CD4-positive, alpha-beta T cell treated with Interleukin-1 beta for 1 hour (primary cell): ENCODE data around the gene SLCO2A1.
A peak's percentile ranks its signal among the peaks of the same experiment; 100 is the strongest.

Source experiments
- DNase-seq, 2 donors: peaks; one replicate each; pipeline ENCODE4 v3.0.0-alpha.2; 2020 to 2022

The SLCO2A1 gene

GRCh38 chr3:133928903-133929607 is 100.7 kb downstream of the SLCO2A1 start:
- DNase-seq = no peak

- no peak for DNase-seq
Measured at GRCh38 chr3:133928136-133928893, 101.4 kb downstream of the SLCO2A1 start.

GRCh38 chr3:133927540-133928066 is 102.1 kb downstream of the SLCO2A1 start:
- peak; percentile 72 to 74 for DNase-seq

- DNase-seq = no peak
Measured at GRCh38 chr3:133926736-133927539, 102.8 kb downstream of the SLCO2A1 start.

- no peak for DNase-seq
Measured at GRCh38 chr3:133925960-133926735, 103.6 kb downstream of the SLCO2A1 start.

GRCh38 chr3:133924041-133924440 is 105.7 kb downstream of the SLCO2A1 start:
- no peak for DNase-seq

GRCh38 chr3:133921592-133921991 is 108.1 kb downstream of the SLCO2A1 start:
- DNase-seq = no peak

GRCh38 chr3:133917144-133917543 is 112.6 kb downstream of the SLCO2A1 start:
- DNase-seq = no peak

- no peak for DNase-seq
Measured at GRCh38 chr3:133915685-133916658, 113.8 kb downstream of the SLCO2A1 start.

GRCh38 chr3:133914839-133915600 is 114.7 kb downstream of the SLCO2A1 start:
- no peak for DNase-seq

GRCh38 chr3:133910422-133910821 is 119.3 kb downstream of the SLCO2A1 start:
- DNase-seq = no peak

GRCh38 chr3:133905376-133905775 is 124.3 kb downstream of the SLCO2A1 start:
- DNase-seq = no peak

- DNase-seq = no peak
Measured at GRCh38 chr3:133901847-133902246, 127.9 kb downstream of the SLCO2A1 start.

GRCh38 chr3:133901083-133901482 is 128.6 kb downstream of the SLCO2A1 start:
- DNase-seq = no peak

- no peak for DNase-seq
Measured at GRCh38 chr3:133899311-133899710, 130.4 kb downstream of the SLCO2A1 start.

- DNase-seq = no peak
Measured at GRCh38 chr3:133897547-133897946, 132.2 kb downstream of the SLCO2A1 start.

GRCh38 chr3:133896002-133896761 is 133.5 kb downstream of the SLCO2A1 start:
- DNase-seq = no peak

GRCh38 chr3:133895208-133896001 is 134.3 kb downstream of the SLCO2A1 start, which contains the start of gene RAB6B:
Gene RAB6B, minus strand, starts transcription at chr3:133895882. Its CDS starts 416 bp downstream, at chr3:133895466.
- no peak for DNase-seq
